HG03159 (cell line): ENCODE measurements around the gene CYBA.

Experiments
- ATAC-seq: cut with Tn5 transposase; IDR thresholded peaks from one replicate; pipeline ENCODE4 v1.9.1; 2021; ENCODE audit warnings: mild to moderate bottlenecking, moderate library complexity; ENCODE audit not compliant: unreplicated experiment

The CYBA gene

GRCh38 chr16:88647178-88648070 is 3.4 kb downstream of the CYBA start:
- no peak for ATAC-seq

GRCh38 chr16:88646345-88647034 is 4.4 kb downstream of the CYBA start:
- no peak for ATAC-seq

- no peak for ATAC-seq
These were observed 4.9 kb downstream of the CYBA start for GRCh38 chr16:88645941-88646340.

DNA sequence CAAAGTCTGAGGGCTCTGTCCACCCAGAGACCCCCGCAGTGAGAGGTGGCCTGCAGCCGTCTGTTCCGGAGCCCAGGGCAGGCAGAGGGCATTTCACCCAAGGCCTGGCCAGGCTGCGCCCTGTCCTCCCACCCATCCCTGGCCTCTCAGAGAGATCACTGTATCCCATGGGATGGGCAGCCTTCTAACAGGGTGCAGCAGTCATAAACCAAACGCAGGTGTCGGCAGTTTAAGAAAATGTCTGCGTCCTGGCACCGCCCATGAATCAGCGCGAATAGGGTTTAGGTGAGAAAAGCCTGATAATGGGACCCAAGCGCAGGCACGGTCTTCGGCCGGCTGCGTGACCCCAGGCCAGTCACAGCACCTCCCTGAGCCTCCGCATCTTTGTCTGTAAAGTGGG is 5.4 kb downstream of the CYBA start:
- ATAC-seq, result no peak

DNA sequence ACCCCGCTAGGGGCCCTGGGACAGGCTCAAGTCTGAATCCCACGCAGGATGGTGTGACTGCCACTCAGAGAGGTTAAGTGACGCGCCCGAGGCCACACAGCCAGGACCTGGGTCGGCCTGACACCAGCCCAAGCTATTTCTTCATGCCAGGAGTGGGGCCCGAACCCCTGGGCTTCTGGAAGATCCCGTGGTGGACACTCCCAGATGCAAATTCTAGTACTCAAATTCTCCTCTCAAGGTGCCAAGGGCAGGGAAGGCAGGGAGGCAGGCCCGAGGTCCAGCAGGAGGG is 7.3 kb downstream of the CYBA start:
- ATAC-seq, result no peak

DNA sequence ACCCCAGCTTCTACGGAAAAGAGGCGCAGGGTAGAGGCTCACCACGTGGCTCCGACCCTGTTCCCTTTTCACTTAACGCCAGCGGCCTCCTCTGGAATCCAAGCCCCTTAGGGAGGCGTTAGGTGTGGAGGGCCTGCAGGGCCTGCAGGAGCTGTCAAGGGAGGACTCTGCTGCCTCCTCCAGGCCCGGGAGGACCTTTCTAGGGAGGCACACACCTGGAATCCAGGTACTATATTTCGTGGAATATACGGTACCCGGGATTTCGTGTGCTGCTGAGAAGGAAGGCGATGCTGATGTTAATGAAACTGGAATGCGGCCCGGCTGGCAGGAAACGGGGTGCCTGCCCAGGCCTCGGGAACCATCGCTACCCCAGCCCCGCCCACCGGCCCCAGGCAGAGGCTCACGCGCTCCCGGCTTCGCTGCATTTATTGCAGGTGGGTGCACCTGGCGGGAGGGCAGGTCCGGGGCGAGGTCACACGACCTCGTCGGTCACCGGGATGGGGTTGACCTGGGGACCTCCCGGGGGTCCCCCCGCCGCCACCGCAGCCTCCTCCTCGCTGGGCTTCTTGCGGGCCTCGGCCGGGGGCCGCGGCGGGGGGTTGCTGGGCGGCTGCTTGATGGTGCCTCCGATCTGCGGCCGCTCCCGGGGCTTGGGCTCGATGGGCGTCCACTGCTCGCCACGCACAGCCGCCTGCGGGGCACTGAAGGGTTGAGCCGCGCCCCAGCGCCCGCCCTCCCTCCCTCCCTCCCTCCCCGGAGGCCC is 7.8 kb downstream of the CYBA start:
- no peak for ATAC-seq

GRCh38 chr16:88640498-88641247 is 10.2 kb downstream of the CYBA start:
- ATAC-seq, result no peak

DNA sequence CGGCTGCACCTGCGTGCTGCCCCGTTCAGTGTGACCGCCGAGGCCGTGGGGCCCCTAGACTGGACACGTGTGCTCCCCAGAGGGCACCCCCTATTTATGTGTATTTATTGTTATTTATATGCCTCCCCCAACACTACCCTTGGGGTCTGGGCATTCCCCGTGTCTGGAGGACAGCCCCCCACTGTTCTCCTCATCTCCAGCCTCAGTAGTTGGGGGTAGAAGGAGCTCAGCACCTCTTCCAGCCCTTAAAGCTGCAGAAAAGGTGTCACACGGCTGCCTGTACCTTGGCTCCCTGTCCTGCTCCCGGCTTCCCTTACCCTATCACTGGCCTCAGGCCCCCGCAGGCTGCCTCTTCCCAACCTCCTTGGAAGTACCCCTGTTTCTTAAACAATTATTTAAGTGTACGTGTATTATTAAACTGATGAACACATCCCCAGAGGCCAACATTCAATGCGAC is 10.8 kb downstream of the CYBA start:
- ATAC-seq, result no peak

- ATAC-seq, result no peak
These were observed 11.4 kb downstream of the CYBA start for GRCh38 chr16:88639231-88640038.

- no peak for ATAC-seq
These were observed 12.3 kb downstream of the CYBA start, which contains the start of gene IL17C for GRCh38 chr16:88638323-88639230. Gene IL17C, plus strand, starts transcription at chr16:88638572. Its CDS starts 70 bp downstream, at chr16:88638642.

- ATAC-seq, result no peak
These were observed 14.2 kb downstream of the CYBA start for GRCh38 chr16:88636488-88637265.

GRCh38 chr16:88635671-88636319 is 15.1 kb downstream of the CYBA start:
- ATAC-seq, result no peak

- ATAC-seq, result no peak
These were observed 15.7 kb downstream of the CYBA start for GRCh38 chr16:88634994-88635670.

DNA sequence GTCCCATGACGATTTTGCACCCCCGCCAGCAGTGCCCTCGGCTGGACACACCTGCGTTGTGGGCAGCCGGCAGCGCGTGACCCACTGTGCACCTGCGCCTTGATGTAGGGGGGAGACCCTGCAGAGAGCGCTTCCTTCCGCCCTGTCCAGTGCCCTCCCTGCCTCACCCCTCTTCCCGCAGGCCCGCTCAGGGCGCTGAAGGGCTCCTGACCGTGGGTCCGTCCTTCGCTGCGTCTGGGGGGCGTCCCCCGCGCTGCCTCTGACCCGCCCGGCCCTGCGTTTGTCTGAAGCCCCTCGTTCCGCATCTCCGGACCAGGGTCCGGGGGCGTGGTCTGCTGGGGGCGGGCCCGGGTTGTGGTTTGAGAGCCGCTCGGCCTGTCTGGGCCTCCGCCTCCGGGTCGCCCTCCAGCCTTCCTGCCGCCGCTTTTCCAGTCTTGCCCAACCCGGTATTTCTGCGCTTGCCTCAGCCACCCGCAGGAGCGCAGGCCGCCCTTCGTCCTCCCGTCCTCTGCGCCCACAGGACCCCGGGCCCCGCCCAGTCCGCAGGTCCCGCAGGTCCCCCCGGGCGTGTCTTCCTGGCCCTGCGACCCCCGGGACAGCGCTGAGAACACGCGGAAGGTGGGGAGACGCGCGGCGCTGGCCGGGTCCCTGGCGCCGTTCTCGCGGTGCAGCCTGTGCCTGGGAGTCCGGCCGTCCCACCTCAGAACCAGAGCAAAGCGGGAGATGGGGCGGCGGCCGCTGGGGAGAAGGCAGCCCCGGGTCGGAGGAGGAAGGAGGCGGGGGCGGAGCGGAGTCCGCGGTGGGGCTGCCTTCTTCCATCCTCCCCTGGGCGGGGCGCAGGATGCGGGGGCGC is 16.5 kb downstream of the CYBA start:
- peak; percentile 39 for ATAC-seq

GRCh38 chr16:88633684-88634140 is 17.1 kb downstream of the CYBA start:
- peak; percentile 27 for ATAC-seq

GRCh38 chr16:88632587-88632930 is 18.3 kb downstream of the CYBA start:
- ATAC-seq, result no peak
